Stimulated activated CD8-positive, alpha-beta memory T cell treated with anti-CD3 and anti-CD28 coated beads, Interleukin-12 subunit alpha, Interleukin-12 subunit beta, amount 100 ng/mL, for 24 hours (primary cell): Measurements from ENCODE around the gene PAK1IP1.
A peak's percentile ranks its signal among the peaks of the same experiment; 100 is the strongest.
"Not testable (repeated sequence)": the region's sequence is repeated elsewhere in the genome, so short reads cannot be mapped to it uniquely, and the experiment has no call there.

ENCODE experiments used
- DNase-seq: peaks from one replicate; pipeline ENCODE4 v3.0.0-alpha.2; 2020; ENCODE audit errors: extremely low read depth

The PAK1IP1 gene

DNA sequence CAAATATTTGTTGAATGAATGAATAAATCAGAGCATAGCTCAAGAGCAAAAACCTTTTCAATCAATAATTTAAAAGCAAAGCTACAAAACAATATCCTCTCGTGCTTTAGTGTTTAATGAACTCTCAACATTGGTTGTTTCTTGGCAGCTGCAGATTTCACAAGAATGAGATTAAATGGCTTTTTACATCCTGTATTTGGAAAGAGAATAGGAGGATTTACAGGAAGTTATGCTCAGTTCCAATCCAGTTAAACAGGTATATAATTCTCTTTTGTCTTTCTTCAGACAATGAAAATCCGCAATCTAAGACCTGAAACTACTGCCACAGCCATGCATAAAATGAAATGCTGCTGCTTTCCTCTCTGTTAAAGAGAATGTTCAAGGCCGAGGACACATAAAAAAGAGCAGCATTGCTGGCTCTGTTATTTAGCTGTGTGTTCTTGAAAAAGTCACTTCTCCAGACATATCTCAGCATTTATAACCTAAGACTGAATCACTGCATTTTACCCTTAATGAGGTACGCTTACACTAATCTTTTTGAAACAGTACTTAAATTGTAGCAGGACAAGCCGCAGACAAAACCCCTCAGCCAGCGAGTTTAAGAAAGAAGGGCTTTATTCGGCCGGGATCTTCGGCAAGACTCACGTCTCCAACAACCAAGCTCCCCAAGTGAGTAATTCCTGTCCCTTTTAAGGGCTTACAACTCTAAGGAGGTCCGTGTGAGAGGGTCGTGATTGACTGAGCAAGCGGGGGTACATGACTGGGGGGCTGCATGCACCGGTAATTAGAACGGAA, 3.9 kb upstream of the PAK1IP1 start:
- no peak for DNase-seq

DNA sequence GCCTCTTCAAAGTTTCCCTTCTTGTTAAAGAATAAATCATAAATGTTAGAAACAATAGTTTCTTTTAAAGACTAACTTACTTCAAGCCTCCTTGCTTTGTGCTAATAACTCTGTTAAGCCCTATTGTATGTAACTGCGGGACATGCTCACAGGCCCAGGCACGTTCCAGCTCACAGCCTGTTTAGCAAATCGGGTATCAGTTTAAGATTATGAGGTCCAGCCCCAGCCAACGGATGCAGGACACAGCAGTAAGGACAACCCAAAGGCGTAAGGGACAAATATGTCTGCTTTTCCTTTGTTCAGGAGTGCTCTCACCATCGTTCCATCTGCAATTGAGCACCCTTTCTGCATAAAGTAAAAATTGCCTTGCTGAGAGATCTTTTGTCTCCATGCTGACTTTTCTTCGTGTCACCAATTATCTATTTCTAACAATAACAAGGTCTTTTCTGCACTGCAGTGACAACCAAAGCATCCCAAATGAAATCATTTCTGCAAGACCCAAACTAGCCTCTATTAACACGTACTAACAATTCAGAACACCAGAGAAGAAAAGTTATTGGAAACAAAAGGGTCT, 1.7 kb upstream of the PAK1IP1 start:
- no peak for DNase-seq

DNA sequence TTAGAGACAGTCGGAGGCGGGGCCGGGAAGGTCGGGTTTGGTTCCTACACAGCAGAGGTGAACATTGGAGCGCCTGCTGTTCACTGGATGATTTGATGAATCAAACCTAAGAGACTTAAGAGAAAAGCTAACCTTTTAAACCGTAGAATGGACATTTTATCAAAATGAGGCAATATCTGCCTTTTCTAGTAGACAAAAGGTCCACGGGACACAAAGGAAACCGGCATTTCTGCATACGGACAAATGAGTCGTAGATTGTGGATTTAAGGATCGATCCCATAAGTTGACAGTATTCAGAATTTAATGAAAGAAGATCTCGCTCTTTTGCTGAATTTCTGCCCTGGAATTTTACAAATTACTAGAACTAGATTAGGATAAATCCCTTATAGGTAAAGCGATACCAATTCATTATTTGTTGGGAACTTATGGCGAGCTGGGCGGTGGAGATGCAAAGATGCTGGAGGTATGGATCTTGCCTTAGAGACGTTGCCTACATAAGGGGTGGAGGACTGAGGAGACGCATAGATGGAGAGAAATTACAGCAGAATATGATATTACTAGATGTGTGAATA, 400 bp downstream of the PAK1IP1 start:
- no peak for DNase-seq

DNA sequence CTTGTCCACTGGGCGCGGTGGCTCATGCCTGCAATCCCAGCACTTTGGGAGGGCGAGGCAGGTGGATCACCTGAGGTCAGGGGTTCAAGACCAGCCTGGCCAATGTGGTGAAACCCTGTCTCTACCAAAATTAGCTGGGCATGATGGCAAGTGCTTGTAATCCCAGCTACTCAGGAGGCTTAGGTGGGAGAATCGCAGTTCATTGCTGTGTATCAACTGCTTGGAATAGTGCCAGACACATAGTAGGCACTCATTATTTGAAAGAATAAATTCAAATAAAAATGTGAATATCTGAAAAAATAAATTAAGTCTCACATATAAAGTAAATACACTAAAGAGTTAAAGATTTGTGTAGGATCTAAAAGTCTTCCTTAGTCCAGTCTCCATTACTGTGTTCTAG, 1.9 kb downstream of the PAK1IP1 start:
- DNase-seq, result no peak

DNA sequence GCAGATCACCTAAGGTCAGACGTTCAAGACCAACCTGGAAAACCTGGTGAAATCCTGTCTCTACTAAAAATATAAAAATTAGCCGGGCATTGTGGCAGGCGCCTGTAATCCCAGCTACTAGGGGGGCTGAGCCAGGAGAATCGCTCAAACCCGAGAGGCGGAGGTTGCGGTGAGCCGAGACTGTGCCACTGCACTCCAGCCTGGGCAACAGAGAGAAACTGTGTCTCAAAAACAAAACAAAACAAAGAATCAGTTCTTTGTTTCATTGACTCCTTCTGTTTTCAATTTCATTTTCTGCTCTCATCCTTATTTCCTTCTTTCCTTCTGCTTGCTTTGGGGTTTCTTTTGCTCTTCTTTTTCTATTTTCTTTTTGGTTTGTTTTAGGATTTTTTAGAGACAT, 19.2 kb downstream of the PAK1IP1 start:
- DNase-seq, result no peak

DNA sequence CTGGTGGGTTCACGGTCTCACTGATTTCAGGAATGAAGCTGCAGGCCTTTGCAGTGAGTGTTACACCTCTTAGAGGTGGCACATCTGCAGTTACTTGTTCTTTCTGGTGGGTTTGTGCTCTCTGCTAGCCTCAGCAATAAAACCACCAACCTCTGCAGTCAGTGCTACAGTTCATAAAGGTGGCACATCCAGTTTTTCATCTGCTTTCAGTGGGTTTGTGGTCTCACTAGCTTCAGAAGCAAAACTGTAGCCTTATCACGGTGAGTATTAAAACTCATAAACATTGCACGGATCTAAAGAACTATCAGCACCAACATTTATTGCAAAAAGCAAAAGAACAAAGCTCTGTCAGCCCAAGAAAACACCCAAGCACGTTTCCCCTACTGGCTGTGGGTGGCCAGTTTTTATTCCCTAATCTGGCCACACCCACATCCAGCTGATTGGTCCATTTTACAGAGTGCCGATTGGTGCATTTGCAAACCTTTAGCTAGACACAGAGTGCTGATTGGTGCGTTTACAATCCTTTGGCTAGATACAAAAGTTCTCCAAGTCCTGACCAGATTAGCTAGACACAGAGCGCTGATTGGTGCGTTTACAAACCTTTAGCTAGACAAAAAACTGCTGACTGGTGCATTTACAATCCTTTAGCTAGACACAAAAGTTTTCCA, 24.7 kb downstream of the PAK1IP1 start:
- no peak for DNase-seq

DNA sequence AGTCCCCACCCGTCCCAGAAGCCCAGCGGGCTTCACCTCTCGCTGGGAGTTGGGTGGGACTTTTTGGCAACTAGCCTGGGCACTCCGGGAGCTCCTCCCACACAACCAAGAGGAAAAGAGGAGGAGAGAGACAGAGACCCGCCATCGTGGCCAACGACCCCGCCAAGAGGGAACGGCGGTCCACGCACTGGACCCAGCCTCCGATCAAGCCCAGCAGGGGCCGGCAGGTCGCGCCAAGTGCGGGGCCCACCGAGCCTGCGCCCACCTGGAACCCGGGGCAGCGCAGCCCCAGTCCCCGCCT, 25.1 kb downstream of the PAK1IP1 start:
- DNase-seq, result no peak

DNA sequence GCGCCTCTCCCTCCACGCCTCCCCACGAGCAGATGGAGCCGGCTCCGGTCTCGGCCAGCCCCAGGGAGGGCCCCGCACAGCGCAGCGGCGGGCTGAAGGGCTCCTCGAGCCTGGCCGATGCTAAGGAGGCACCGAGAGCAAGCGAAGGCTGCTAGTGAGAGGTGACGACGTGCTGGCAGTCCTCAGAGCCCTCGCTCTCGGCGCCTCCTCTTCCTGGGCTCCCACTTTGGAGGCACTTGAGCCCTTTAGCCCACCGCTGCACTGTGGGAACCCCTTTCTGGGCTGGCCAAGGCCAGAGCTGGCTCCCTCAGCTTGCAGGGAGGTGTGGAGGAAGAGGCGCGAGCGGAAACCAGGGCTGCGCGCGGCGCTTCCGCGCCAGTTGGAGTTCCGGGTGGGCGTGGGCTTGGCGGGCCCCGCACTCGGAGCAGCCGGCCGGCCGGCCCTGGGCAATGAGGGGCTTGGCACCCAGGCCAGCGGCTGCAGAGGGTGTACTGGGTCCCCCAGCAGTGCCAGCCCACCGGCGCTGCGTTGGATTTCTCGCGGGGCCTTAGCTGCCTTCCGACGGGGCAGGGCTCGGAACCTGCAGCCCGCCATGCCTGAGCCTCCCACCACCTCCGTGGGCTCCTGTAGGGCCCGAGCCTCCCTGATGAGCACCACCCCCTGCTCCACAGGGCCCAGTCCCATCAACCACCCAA, 25.6 kb downstream of the PAK1IP1 start:
- no peak for DNase-seq

DNA sequence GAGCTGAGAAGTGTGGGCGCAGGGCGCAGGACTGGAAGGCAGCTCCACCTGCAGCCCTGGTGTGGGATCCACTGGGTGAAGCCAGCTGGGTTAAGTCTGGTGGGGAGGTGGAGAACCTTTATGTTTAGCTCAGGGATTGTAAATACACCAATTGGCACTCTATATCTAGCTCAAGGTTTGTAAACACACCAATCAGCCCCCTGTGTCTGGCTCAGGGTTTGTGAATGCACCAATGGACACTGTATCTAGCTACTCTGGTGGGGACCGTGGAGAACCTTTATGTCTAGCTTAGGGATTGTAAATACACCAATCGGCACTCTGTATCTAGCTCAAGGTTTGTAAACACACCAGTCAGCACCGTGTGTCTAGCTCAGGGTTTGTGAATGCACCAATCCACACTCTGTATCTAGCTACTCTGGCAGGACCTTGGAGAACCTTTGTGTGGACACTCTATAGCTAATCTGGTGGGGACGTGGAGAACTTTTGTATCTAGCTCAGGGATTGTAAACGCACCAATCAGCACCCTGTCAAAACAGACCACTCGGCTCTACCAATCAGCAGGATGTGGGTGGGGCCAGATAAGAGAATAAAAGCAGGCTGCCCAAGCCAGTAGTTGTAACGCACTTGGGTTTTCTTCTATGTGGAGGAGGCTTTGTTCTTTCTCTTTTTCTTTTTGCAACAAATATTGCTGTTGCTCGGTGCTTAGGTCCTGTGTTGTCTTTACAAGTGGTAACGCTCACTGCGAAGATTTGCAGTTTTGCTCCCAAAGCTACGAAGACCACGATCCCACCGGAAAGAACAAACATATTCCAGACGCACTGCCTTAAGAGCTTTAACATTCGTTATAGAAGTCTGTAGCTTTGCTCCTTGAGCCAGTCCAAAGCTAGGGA, 26.4 kb downstream of the PAK1IP1 start:
- DNase-seq, result not testable (repeated sequence)

DNA sequence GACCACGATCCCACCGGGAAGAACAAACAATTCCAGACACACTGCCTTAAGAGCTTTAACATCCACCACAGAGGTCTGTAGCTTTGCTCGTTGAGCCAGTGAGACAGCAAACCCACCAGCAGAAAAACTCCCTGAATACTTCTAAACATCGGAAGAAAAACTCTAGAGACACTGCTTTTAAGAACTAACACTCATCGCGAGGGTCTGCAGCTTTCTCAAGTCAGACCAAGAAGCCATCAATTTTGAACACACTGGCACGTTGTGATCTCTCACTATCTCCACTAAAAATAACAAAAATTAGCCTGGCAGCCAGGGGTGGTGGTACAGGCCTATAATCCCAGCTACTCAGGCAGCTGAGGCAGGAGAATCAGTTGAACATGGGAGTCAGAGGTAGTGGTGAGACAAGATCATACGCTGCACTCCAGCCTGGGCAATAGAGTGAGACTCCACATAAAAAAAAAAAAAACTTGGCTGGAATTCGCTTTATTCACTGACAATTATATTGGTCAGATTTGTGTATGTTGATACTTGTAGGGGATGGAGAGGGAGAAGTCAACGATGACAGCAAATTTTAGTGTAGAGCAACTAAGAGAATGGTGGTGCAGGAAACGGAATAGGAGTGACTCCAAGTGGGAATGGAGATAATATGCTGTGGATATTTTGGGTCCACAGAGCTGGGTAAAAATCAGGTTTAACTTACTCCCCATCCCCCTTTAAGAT, 27.2 kb downstream of the PAK1IP1 start:
- DNase-seq, result no peak

DNA sequence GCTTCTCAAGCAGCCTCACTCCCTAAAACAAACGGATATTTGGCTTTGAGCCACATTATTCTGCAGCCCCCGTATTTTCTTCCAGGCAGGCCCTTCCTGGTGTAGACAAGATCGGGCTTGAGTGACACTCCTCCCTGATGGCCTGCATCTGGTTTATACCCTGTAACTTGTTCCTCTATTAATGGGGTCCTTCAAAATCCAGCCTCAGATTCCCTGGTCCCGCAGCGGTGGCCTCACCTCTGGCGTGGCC, 27.7 kb downstream of the PAK1IP1 start:
- no peak for DNase-seq

DNA sequence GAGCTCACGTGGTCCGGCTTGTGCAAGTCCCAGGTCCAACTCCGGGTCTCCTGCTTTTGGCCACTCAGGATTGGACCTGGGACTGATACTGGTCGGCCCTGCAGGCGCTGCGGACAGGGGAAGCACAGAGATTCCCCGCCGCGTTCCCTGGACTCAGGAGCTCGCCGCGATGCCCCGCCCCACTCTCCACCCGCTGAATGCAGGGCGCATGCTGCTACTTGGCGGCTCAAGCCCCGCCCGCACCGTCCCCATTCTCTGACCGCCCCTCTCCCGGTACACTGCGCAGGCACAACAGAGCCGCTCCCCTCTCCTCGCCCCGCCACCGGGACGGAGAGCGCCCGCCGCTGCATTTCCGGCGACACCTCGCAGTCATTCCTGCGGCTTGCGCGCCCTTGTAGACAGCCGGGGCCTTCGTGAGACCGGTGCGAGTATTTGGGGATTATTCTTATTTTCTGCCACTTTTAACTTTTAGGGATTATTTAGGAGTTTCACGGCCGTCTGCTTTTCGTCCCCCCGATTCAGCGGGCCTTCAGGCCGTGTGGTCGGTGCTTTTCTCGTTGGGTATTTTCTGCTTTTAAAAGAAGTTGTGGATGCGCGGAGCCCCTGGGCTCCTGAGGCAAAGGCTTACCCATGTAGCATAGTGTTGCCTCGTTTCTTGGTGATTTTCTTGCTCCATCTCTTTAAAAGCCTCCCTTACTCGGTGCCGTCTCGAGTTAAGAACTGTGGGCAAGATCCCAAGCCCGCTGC, 28.2 kb downstream of the PAK1IP1 start, which contains the start of gene TMEM14C:
Gene TMEM14C, plus strand, starts transcription at position 251 of the 747 bp plus-strand sequence. CDS start 1,544 bp downstream, outside the sequence.
- DNase-seq, result peak; percentile 73

DNA sequence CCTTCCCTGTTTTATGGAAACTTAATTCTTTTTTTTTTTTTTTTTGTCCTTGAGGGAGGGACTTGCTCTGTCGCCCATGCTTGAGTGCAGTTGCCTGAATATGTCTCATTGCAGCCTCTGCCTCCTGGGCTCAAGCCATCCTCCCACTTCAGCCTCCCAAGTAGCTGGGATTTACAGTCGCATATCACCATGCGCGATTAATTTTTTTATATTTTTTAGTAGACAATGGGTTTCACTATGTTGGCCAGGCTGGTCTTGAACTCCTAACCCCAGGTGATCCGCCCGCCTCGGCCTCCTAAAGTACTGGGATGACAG, 28.8 kb downstream of the PAK1IP1 start:
- no peak for DNase-seq

DNA sequence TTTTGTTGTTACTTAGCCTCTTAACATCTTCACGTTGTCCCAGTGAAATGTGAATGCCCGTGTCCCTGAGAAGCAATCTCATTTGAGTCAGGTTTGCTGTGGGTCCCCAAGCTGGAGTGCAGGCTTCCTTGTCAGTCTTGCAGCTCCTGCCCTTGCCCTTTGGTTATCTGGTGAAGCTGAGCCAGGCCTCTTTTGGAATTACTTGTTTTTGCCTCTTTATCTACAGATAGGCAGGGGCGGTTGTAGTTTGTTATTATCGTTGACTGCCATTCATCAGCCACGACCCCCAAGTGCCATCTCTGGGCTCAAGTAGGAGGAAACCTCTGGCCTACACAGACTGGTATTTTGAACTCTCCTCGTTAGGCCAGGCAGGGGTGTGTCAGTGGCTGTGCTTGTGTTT, 30.3 kb downstream of the PAK1IP1 start:
- DNase-seq, result no peak

DNA sequence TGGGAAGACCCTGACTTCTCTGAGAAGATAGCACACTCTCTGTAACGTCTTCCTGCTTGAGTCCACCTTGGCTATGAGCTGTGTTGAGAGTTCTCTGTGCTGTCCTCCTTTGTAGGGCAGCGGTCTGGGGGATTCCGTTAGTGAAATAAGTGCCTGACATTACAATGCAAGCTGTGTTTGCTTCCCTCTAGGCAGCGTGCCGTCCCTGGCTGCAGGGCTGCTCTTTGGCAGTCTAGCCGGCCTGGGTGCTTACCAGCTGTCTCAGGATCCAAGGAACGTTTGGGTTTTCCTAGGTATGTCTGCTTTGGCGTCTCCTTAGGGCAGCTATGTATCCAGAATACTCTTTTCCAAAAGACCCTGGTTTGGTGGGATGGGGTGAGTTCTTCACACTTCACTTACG, 30.9 kb downstream of the PAK1IP1 start:
- DNase-seq, result no peak

DNA sequence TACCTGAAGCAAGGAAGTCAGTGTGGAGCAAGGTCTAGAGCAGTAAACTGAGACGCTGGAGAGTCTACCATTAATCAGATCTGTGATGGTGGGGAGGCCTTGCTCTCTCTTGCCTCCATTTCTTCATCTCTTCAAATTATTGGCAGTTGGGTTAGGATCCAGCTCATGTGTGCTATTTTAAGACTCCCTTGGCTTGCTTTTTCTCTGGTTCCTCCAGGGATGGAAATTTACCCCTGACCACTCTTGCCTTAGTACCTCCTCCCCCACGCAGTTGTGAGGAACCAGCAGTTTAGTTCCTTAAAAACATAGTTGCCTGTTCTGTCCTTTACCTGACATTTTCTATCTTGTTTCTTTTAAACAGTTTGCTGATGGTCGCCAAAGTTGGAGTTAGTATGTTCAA, 35.5 kb downstream of the PAK1IP1 start:
- no peak for DNase-seq

DNA sequence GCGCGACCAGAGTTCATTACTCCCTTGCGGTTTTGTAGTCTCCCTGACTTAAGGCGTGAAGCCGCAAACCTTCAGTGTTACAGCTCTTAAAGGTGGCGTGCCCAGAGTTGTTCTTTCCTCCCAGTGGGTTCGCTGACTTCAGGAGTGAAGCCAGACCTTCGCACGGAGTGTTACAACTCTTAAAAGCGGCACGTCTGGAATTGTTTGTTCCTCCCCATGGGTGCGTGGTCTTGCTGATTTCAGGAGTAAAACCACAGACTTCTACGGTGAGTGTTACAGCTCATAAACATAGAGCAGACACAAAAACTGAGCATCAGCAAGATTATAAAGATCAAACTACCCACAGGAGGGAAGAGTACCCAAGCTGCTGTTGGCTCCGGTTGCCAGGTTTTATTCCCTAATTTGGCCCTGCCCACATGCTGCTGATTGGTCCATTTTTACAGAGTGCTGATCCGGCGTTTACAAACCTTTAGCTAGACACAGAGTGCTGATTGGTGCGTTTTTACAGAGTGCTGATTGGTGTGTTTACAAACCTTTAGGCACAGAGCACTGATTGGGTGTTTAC, 38.5 kb downstream of the PAK1IP1 start:
- DNase-seq, result no peak

DNA sequence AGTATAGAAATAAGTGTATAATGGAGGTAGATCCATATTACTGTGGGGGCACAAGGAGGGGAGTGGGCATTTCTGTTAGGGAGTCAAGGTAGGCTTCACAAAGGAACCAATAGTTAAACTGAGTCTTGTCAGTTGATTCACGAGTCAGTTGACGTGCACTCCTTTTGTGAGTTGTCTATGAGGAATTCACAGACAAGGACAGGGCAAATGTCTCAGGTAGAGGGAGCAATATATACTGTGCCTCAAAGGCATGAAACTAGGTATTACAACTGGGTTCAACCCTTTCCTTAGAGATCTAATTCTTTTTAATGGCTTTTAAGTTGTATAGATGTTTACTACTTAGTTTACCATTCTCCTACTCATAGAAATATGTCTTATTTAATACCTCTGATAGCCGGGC, 39.1 kb downstream of the PAK1IP1 start:
- DNase-seq, result no peak

DNA sequence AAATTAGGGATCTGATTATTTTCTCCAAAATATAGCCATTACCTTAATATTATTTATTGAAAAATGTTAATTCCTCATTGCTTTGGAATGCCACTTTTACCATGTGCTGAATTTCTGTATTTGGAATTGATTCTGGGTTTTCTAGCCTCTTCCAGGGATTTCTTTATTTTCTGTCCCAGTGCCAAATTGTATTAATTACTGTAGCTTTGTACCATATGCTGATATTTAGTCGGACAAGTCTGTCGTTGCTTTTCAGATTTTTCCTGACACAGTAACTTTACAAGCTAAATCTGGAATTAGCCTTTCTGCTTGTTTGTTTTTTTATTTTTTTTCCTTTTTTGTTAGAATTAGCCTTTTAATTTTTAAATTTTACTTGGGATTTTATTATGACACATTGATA, 42.0 kb downstream of the PAK1IP1 start:
- no peak for DNase-seq

DNA sequence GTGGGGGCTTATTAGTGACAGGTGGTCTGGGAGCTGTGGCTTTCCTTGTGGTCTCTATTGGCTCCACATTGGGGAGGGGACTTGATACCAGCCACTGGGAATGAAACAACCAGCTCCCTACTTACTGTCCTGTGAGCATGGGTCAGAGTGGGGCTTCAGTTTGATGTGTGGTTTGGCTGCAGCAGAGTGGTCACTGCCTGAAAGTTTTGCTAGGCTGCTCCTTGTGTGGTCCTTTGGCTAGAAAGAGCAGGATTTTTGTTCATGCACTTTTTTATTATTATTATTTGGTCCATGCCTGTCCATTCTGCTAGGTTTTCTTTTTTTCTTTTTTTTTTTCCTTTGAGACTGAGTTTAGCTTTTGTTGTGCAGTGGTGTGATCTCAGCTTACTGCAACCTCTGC, 45.3 kb downstream of the PAK1IP1 start:
- DNase-seq, result no peak
